UCSD-AML1 (cell line): ENCODE data around the gene XRCC3.
A peak's percentile ranks its signal among the peaks of the same experiment; 100 is the strongest.

Experiments used
- DNase-seq: peaks from one replicate; lab custom pipeline; 2025; ENCODE audit not compliant: unreplicated experiment; lab: John Stamatoyannopoulos, UW

The XRCC3 gene

GRCh38 chr14:103708750-103709187, 6.5 kb downstream of the XRCC3 start:
- no peak for DNase-seq

GRCh38 chr14:103707329-103708263, 7.7 kb downstream of the XRCC3 start:
- no peak for DNase-seq

- no peak for DNase-seq
Observed at GRCh38 chr14:103706551-103707328, 8.5 kb downstream of the XRCC3 start.

- DNase-seq, result no peak
Observed at GRCh38 chr14:103705504-103706284, 9.6 kb downstream of the XRCC3 start.

- DNase-seq, result peak; percentile 21
Observed at GRCh38 chr14:103705118-103705503, 10.1 kb downstream of the XRCC3 start.

- no peak for DNase-seq
Observed at GRCh38 chr14:103704708-103705107, 10.5 kb downstream of the XRCC3 start.

- no peak for DNase-seq
Observed at GRCh38 chr14:103703433-103704385, 11.5 kb downstream of the XRCC3 start.

GRCh38 chr14:103702497-103703432, 12.5 kb downstream of the XRCC3 start:
- DNase-seq, result no peak

GRCh38 chr14:103702095-103702494, 13.2 kb downstream of the XRCC3 start:
- no peak for DNase-seq

- no peak for DNase-seq
Observed at GRCh38 chr14:103700753-103701490, 14.3 kb downstream of the XRCC3 start.

GRCh38 chr14:103699901-103700752, 15.1 kb downstream of the XRCC3 start:
- no peak for DNase-seq

- DNase-seq, result no peak
Observed at GRCh38 chr14:103699261-103699661, 16.0 kb downstream of the XRCC3 start.

GRCh38 chr14:103698380-103699260, 16.6 kb downstream of the XRCC3 start:
- no peak for DNase-seq

GRCh38 chr14:103697603-103698379, 17.5 kb downstream of the XRCC3 start:
- DNase-seq, result no peak

- no peak for DNase-seq
Observed at GRCh38 chr14:103697206-103697602, 18.0 kb downstream of the XRCC3 start.
